COLO668 (cell line): Measurements from ENCODE around the gene COQ3.

Experiments
- DNase-seq: peaks from one replicate; lab custom pipeline; 2025; ENCODE audit not compliant: unreplicated experiment; lab: John Stamatoyannopoulos, UW

Gene COQ3

DNA sequence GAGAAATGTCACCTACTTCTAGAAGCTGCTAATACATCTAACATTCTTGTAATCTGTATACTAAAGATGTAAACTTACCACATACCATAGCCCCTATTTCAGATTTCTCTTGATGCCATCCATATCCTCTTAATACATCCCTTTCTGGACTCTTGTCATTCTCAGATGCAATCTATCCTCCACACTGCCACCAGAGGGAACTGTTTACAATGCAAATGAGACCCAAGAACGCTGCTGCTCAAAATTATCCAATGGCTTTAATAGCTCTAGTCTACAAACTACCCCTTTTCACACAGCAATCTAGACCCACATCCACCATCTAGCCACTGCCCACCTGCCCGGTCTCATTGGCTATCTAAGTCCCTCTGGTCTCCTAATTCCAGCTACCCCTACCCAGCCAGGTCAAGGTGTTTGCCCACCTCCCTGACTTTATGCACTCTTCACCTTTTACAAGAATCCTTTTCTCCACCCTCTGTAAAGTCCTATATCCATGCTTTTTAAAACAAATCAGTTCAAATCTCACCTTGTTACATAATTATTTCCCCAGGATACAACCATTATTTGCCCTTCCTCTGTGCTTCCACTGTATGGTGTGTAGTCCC is 59.4 kb downstream of the COQ3 start:
- DNase-seq: peak; percentile 4

DNA sequence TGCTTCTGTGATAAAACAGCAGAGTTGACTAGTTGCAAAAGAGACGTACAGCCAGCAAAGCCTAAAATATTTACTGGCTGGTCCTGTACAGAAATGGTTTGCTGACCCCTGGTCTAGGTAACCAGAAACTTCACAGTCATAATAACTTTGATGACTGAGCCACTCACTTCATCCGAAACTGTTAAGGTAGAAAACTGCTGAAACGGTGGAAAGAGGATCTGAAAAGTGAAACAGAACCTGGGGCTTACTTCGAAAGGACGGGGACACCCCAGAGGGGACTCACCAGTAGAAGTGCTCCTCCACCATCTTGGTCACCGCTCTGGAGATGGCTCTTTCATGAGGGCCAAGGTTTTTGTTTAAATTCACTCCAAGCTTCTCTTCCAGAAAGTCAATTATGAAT is 60.9 kb downstream of the COQ3 start:
- no peak for DNase-seq

DNA sequence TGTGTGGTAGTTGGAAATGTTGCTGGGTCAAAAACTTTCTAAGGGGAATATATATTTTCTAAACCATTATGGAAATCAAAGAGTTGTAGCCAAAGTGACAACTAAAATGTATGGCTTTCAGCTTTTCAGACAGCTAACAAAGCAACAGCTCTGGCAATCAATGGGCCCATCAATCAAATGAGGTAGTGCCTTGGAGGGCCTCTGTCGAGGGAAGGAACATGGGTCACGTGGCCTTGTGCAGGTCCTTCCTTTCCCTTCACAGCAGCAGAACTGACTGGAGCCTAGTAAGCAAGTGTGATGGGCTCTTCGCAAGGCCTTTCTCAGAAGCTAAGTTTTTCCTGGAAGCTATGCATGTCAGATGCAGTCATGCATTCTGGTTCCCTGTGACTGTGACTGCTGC is 62.5 kb downstream of the COQ3 start:
- no peak for DNase-seq

DNA sequence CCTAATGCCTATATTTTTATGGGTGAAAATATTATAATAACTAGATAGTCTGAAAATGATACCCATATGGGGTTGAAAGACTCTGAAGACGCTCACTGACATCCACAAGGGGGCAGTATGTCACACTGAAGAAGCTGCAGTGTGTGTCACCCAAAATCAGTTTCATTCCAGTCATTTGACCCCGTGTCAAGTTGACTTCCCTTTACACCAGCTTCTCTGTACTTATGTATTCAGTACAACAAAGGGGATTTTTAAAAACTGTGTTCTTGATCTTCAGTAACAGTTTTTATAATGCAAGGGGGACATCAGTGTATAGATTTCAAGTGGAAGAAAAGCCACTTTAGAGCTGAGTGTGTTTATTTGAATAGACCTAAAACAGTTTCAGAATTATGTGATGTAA is 63.8 kb downstream of the COQ3 start:
- DNase-seq: peak; percentile 31

DNA sequence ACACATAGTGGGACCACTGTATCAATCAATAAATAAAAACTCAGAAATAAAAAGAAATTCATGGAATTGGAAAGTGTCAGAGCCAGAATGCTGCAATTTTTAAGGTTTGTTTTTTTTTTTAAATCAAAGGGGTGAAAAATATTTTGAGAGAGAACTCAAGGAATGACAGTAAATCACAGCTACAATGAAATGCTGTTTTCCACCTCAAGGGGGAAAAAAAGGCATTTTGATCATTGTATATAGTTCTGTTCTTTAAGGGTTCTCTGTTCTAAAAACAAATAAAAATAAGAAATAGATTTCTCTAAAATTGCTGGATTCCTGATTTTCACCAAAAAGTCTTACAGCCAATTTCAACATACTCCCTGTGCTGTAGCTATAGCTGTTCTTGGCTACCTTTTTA is 69.0 kb downstream of the COQ3 start:
- DNase-seq: no peak
